ENCODE data around the gene TEX26. TPM values are rescaled to one million over a fixed set of nuclear protein-coding genes. Genes with fewer than 3 reads are reported as not detected.

Gene TEX26
- total RNA-seq = not detected

DNA sequence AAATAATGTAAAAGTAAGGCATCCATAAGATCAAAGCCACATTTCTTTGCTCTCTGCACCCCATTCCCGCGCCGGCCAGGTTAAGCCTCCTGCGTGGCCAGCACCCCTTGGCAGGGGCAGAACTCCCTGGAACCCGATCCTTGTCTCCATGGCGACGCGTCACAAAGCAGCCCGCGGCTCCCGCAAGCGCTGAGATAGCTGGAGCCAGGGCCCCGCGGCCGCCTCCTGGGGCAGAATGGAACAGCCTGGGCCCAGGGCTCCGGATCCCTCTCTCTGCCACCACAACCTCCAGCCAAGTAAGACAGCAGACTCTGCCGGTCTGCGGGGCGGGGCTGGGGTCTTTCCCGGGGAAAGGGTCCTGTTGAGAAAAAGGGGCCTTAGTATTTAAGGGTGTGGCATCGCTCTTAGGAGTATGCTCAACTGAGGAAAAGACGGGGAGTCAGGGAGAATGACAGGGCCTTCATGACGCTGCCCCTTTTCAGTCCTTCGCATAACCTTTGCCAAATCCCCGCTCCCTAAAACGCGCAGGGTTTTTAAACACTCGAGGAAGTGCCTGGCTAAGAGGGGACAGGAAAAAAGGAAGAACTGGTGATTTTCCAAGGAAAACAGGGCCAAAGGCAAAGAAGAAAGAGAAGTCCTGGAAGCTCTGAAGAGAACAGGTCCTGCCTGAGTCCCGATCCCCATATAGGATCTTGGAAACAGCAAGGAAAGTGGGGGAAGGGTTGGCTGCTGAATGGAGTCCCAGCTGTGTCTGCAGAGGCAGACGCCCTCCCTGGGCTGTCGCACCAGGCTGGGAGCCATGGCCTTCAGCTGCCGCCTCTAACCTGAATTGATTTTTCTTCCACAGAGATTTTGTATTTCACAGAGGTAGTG is at the start of gene TEX26:
Gene TEX26 (plus strand): TSS at position 176 of the 873 bp plus-strand sequence. CDS start 60 bp downstream, at position 236.
- DNase-seq = no peak
- intact Hi-C loops (cut with DNase I) = no loop called here
- 71 to 72% methylated on average over 16 to 18 of the region's 32 CpGs for WGBS, 2 donors
- H3K4me1 ChIP-seq = peaks cover 10 to 55% (median 10%) of the 10 kb centered on the region in 3 donors
- H3K4me3 ChIP-seq = no peak within 1 kb of the TSS
- no peaks in the 10 kb centered on the region for H3K9me3 ChIP-seq
- peaks cover 0 to 25% (median 0%) of the 10 kb centered on the region in 4 donors for H3K27me3 ChIP-seq
- H3K36me3 ChIP-seq = no peaks in the 10 kb centered on the region
- no peak within 1 kb of the TSS for H3K27ac ChIP-seq
- no peak for TF ChIP-seq POLR2A (IDR thresholded peaks at IDR 0.05)
- TF ChIP-seq, protein P1, sequence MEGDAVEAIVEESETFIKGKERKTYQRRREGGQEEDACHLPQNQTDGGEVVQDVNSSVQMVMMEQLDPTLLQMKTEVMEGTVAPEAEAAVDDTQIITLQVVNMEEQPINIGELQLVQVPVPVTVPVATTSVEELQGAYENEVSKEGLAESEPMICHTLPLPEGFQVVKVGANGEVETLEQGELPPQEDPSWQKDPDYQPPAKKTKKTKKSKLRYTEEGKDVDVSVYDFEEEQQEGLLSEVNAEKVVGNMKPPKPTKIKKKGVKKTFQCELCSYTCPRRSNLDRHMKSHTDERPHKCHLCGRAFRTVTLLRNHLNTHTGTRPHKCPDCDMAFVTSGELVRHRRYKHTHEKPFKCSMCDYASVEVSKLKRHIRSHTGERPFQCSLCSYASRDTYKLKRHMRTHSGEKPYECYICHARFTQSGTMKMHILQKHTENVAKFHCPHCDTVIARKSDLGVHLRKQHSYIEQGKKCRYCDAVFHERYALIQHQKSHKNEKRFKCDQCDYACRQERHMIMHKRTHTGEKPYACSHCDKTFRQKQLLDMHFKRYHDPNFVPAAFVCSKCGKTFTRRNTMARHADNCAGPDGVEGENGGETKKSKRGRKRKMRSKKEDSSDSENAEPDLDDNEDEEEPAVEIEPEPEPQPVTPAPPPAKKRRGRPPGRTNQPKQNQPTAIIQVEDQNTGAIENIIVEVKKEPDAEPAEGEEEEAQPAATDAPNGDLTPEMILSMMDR (IDR thresholded peaks at IDR 0.05) = no peak

DNA sequence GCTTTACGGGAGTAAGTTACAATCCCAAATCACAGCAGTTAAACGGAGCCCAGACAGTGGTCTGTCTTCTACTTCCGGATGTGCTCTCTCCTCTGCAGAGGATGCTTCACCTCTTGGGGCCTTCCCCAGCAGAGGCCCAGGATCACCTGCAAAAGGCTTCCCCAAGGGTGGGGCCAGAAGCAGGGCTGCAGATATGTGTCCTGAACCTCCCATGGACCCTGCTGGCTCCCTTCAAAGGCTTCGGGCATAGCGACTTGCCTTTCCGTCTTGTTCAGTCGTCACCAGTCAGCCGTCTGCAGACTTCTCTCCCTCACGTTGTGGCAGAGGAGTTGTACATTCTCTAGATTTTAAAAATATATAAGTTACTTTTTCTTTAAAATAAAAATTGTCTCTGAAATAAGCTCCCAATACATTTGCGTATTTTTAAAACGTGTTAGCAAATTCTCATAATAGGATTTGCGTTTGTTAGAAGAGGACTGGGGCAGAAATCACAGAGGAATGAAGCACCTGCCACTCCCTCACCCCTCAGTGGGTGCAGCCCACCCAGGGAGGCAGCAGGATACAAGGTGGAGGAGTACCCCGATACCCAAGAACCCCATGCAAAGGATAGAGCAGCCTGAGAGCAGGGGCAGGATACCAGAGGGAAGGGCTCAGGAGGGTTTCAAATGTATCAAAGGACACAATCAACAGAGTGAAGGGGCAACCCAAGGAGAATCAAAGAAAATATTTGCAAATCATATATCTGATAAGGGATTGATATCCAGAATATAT is 49.3 kb upstream of the TEX26 start:
- DNase-seq = no peak
- H3K4me3 ChIP-seq = no peak overlapping the region
- H3K27ac ChIP-seq = no peak overlapping the region
- WGBS, 2 donors = 74 to 81% methylated on average over 13 of the region's 13 CpGs
- H3K27me3 ChIP-seq = peaks cover 0 to 5% (median 0%) of the 10 kb centered on the region in 4 donors
- no peak for TF ChIP-seq POLR2A (IDR thresholded peaks at IDR 0.05)
- TF ChIP-seq, protein P1 (IDR thresholded peaks at IDR 0.05) = no peak
- H3K9me3 ChIP-seq = no peaks in the 10 kb centered on the region
- no peaks in the 10 kb centered on the region for H3K36me3 ChIP-seq
- intact Hi-C loops (cut with DNase I) = no loop called here
- peaks cover 0 to 24% (median 11%) of the 10 kb centered on the region in 3 donors for H3K4me1 ChIP-seq

DNA sequence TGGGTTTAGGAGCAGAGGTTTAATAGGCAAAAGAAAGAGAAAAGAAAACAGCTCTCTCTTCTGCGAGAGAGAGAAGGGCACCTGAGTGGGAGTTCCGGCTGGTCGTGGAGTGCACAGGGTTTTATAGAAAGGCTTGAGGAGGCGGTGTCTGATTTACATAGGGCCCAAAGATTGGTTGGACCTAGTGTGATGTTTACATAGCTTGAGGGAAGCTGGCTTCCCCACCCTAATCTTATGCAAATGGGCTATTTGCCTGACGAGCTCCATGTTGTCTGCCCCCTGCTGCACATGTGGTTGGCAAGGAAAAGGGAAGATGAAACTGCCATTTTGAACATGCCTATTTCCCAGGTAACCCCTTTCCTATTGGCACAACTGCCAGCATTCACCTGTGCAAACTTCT is 47.9 kb upstream of the TEX26 start:
- no peaks in the 10 kb centered on the region for H3K9me3 ChIP-seq
- 70 to 82% methylated on average over 5 of the region's 5 CpGs for WGBS, 2 donors
- peaks cover 0 to 22% (median 11%) of the 10 kb centered on the region in 3 donors for H3K4me1 ChIP-seq
- no peak for TF ChIP-seq POLR2A (IDR thresholded peaks at IDR 0.05)
- TF ChIP-seq, protein P1 (IDR thresholded peaks at IDR 0.05) = no peak
- intact Hi-C loops (cut with DNase I) = no loop called here
- no peak overlapping the region for H3K27ac ChIP-seq
- no peak overlapping the region for H3K4me3 ChIP-seq
- H3K36me3 ChIP-seq = no peaks in the 10 kb centered on the region
- H3K27me3 ChIP-seq = peaks cover 0 to 5% (median 0%) of the 10 kb centered on the region in 4 donors
- DNase-seq = no peak

DNA sequence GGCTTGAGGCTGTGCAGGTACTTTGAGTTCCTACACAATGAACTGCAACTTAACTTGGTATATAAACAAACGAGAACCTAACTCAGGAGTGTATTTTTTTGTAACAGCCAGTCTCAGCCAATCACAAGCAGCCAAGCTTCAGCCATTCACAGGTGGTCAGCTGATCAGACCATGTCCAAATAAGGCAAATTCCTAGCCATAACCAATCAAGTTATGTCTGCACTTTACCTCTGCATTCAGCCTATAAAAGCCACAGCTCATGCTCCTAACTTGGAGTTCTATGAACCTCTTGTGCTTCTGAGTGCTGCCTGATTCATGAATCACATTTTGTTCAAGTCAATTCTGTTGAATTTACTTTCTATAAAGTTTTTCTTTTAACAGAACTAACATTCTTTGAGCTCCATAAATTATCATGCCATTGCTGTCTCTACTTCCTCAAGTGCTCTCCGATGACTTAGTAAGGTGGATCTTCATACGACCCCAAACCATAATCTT is 43.2 kb upstream of the TEX26 start:
- intact Hi-C loops (cut with DNase I) = no loop called here
- 84 to 91% methylated on average over 3 of the region's 3 CpGs for WGBS, 2 donors

More for the DNA sequence above, 43.2 kb upstream of the TEX26 start:
- Histone ChIP-seq H3K36me3 (no peaks in the 10 kb centered on the region), H3K4me3 (no peak overlapping the region), H3K27ac (no peak overlapping the region), H3K4me1 (no peaks in the 10 kb centered on the region), H3K9me3 (no peaks in the 10 kb centered on the region), H3K27me3 (no peaks in the 10 kb centered on the region)
- TF ChIP-seq POLR2A (IDR thresholded peaks at IDR 0.05) = no peak
- TF ChIP-seq, protein P1 (IDR thresholded peaks at IDR 0.05) = no peak
- no peak for DNase-seq
